WTC11 (cell line): ENCODE measurements around the gene ADGRL3.

Experiments
- CREB1 ChIP-seq: sonication (generic); formaldehyde crosslinking; IDR thresholded peaks from 2 replicates; pipeline ENCODE4 v1.8.0; 2023; ENCODE audit warnings: mild to moderate bottlenecking, missing genetic modification reagents
- CTCF ChIP-seq: fragments of 200-600 bp; IDR thresholded peaks from 2 replicates; pipeline ENCODE4 v1.8.0; 2022; ENCODE audit warnings: antibody characterized with exemption
- IRF1 ChIP-seq: sonication (generic); formaldehyde crosslinking; IDR thresholded peaks from 2 replicates; pipeline ENCODE4 v1.8.0; 2023; ENCODE audit warnings: missing genetic modification reagents
- IRF2 ChIP-seq: sonication (generic); formaldehyde crosslinking; IDR thresholded peaks from 2 replicates; pipeline ENCODE4 v1.8.0; 2022; ENCODE audit warnings: low read depth, missing genetic modification reagents, borderline replicate concordance
- JUN ChIP-seq: sonication (generic); formaldehyde crosslinking; IDR thresholded peaks from 2 replicates; pipeline ENCODE4 v1.8.0; 2023; ENCODE audit warnings: mild to moderate bottlenecking, missing genetic modification reagents
- NR1H2 ChIP-seq: sonication (generic); formaldehyde crosslinking; IDR thresholded peaks from 2 replicates; pipeline ENCODE4 v1.9.0; 2021; ENCODE audit warnings: mild to moderate bottlenecking, moderate library complexity, missing genetic modification reagents
- ZNF121 ChIP-seq: sonication (generic); formaldehyde crosslinking; IDR thresholded peaks from 2 replicates; pipeline ENCODE4 v1.8.0; 2023; ENCODE audit warnings: missing genetic modification reagents
- ZNF281 ChIP-seq: sonication (generic); formaldehyde crosslinking; IDR thresholded peaks from 2 replicates; pipeline ENCODE4 v1.8.0; 2023; ENCODE audit warnings: mild to moderate bottlenecking, missing genetic modification reagents
- ZNF317 ChIP-seq: sonication (generic); formaldehyde crosslinking; IDR thresholded peaks from 2 replicates; pipeline ENCODE4 v1.8.1; 2023; ENCODE audit warnings: low read depth, mild to moderate bottlenecking, moderate library complexity, missing genetic modification reagents, borderline replicate concordance
- TF ChIP-seq, protein P1 (sequence below): sonication (generic); formaldehyde crosslinking; IDR thresholded peaks from 2 replicates; pipeline ENCODE4 v1.8.0; 2022; ENCODE audit warnings: mild to moderate bottlenecking, missing genetic modification reagents

DNA sequence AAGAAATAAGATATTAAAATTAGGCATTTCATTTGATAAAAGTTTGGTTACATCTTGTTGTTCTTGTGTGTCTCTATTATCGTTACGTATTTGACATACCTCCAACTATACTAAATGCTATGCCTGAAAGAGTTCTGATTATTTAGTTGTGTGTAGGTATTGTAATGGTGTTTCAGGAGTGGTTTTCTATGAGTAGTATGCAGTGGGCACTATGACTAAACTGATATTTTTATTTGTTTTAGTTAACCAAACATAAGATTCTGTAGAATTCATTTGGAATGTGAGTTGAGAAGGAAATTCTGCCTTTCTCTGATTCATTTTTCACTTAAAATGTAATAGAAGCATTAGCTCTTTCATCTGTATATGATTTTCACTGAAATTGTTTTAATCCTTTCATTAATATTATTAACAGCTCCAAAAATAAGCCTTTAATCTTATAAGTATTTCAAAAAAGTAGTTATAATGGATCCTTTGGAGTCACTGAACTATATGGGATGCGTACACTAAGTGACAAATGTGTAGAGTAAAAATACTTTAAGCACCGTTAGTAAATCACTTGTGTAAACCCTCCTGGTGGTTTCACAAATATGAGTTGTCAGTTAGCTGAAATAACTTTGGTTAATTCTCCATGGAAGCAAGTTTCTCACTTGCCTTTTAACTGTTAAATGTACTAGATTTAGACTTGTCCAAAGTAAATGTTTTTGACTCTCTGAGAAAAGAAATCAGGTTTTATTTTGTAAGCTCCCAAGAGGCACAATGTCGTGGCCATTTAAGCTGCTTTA, 388.7 kb downstream of the ADGRL3 start:
- TF ChIP-seq ZNF281 (CRISPR knock-in tag) = no peak
- TF ChIP-seq JUN (CRISPR knock-in tag) = no peak
- TF ChIP-seq CTCF = no peak
- no peak for TF ChIP-seq IRF1 (CRISPR knock-in tag)
- TF ChIP-seq IRF2 (CRISPR knock-in tag) = no peak
- TF ChIP-seq CREB1 = no peak
- TF ChIP-seq, protein P1, sequence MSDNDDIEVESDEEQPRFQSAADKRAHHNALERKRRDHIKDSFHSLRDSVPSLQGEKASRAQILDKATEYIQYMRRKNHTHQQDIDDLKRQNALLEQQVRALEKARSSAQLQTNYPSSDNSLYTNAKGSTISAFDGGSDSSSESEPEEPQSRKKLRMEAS (CRISPR knock-in tag) = no peak
- TF ChIP-seq ZNF121 = no peak
- TF ChIP-seq ZNF317 = no peak
- TF ChIP-seq NR1H2 (CRISPR knock-in tag) = no peak
